GM12878 (cell line): ENCODE measurements around the gene SERPINB6. TPM values are rescaled to one million over a fixed set of nuclear protein-coding genes. Genes with fewer than 3 reads are reported as not detected.
A peak's percentile ranks its signal among the peaks of the same experiment; 100 is the strongest.

Experiments used
- ATAC-seq: fragments of 200-7000 bp; cut with Tn5 transposase; 3 replicates; pipeline ENCODE4 v1.9.1; 2020; ENCODE audit warnings: mild to moderate bottlenecking, moderate library complexity
- BruUV-seq: library from RNA; stranded (reverse); fragments of 400-500 nt; replicated peaks from 2 replicates; lab custom pipeline; 2021; lab: Mats Ljungman, UMichigan
- CTCF ChIA-PET: fragments of 300-600 bp; sonication (Branson Sonifier 250); formaldehyde crosslinking; extraction: SDS; loops from one replicate; lab custom pipeline; 2021; ENCODE audit warnings: inconsistent platforms; lab: Yijun Ruan, JAX
- POLR2A ChIA-PET: fragments of 350-600 bp; formaldehyde crosslinking; extraction: SDS; loops from one replicate; lab custom pipeline; 2021; ENCODE audit warnings: inconsistent platforms; lab: Charles Lee
- RAD21 ChIA-PET: fragments of 300-600 bp; sonication (Branson Sonifier 250); formaldehyde crosslinking; loops from one replicate; lab custom pipeline; 2023; ENCODE audit warnings: antibody characterized with exemption; ENCODE audit not compliant: unreplicated experiment; lab: Charles Lee
- SMC1A ChIA-PET: fragments of 300-600 bp; sonication (Branson Sonifier 250); formaldehyde crosslinking; loops from one replicate; lab custom pipeline; 2023; ENCODE audit not compliant: unreplicated experiment, uncharacterized antibody; lab: Charles Lee
- DNase-seq: peaks from one replicate; pipeline ENCODE4 v3.0.0-alpha.2; 2011; ENCODE audit warnings: low read depth, low spot score
- FAIRE-seq: peaks from 3 replicates; lab custom pipeline; 2011; peaks lifted over from hg19 to GRCh38; lab: Jason Lieb, UNC
- H2AFZ ChIP-seq: 2 replicates; pipeline ENCODE4 v1.6.0; 2011; ENCODE audit warnings: low read depth, low read length, control low read depth; ENCODE audit not compliant: control insufficient read depth
- H3K27ac ChIP-seq: 2 replicates; pipeline ENCODE4 v1.5.1; 2011; ENCODE audit warnings: control low read depth; ENCODE audit not compliant: control insufficient read depth, insufficient read depth
- H3K27me3 ChIP-seq, 2 experiments: replicated peaks in 1 of 2; 2 replicates each; pipeline versions ENCODE4 v1.6.0 to v1.6.1; 2011; ENCODE audit warnings: low read length in 1 of 2; ENCODE audit not compliant: control insufficient read depth in 2 of 2, insufficient read depth in 2 of 2
- H3K36me3 ChIP-seq, 2 experiments: 2 replicates each; pipeline ENCODE4 v1.5.1; 2011; ENCODE audit warnings: low read length in 1 of 2; ENCODE audit not compliant: control insufficient read depth in 2 of 2, insufficient read depth in 2 of 2
- H3K4me1 ChIP-seq: 2 replicates; pipeline ENCODE4 v1.6.1; 2011; ENCODE audit warnings: mild to moderate bottlenecking, low read length, moderate library complexity, mixed read lengths; ENCODE audit not compliant: control insufficient read depth, insufficient read depth
- H3K4me2 ChIP-seq: 2 replicates; pipeline ENCODE4 v1.6.0; 2011; ENCODE audit warnings: control low read depth; ENCODE audit not compliant: control insufficient read depth, insufficient read depth
- H3K4me3 ChIP-seq: fragments of 200-600 bp; sonication (generic); 2 replicates; pipeline ENCODE4 v1.5.1; 2016
- H3K79me2 ChIP-seq: 2 replicates; pipeline ENCODE4 v1.6.0; 2011; ENCODE audit warnings: low read length; ENCODE audit not compliant: control insufficient read depth, insufficient read depth
- H3K9ac ChIP-seq: 2 replicates; pipeline ENCODE4 v1.8.0; 2011; ENCODE audit warnings: low read length, control low read depth, mixed read lengths; ENCODE audit not compliant: control insufficient read depth, insufficient read depth
- H3K9me3 ChIP-seq: replicated peaks from 3 replicates; pipeline ENCODE4 v1.5.1; 2011; ENCODE audit warnings: mild to moderate bottlenecking, low read length; ENCODE audit not compliant: control insufficient read depth, insufficient read depth
- H4K20me1 ChIP-seq: 2 replicates; pipeline ENCODE4 v1.6.0; 2011; ENCODE audit not compliant: control insufficient read depth, insufficient read depth
- HDGF ChIP-seq: fragments of 450-650 bp; IDR thresholded peaks from 2 replicates; pipeline ENCODE4 v1.6.1; 2016; ENCODE audit warnings: antibody characterized with exemption
- LARP7 ChIP-seq: fragments of 450-650 bp; IDR thresholded peaks from 2 replicates; pipeline ENCODE4 v1.6.1; 2017; ENCODE audit warnings: mild to moderate bottlenecking
- MYC ChIP-seq: IDR thresholded peaks from 2 replicates; pipeline ENCODE4 v1.6.1; 2011; ENCODE audit warnings: mild to moderate bottlenecking, low read length, moderate library complexity, inconsistent platforms; ENCODE audit not compliant: insufficient read depth, insufficient replicate concordance, insufficient read length, severe bottlenecking
- NFYB ChIP-seq: IDR thresholded peaks from 2 replicates; pipeline ENCODE4 v1.6.1; 2011; ENCODE audit warnings: low read depth, mild to moderate bottlenecking, low read length, improper control_type of control experiment, moderate library complexity; ENCODE audit not compliant: insufficient read depth
- PRDM15 ChIP-seq: fragments of 450-650 bp; formaldehyde crosslinking; IDR thresholded peaks from 2 replicates; pipeline ENCODE4 v1.4.0; 2020; ENCODE audit warnings: mild to moderate bottlenecking, moderate library complexity
- WGBS: methylation state at CpG from one replicate; pipeline ENCODE4 v1.1.6; 2016; ENCODE audit warnings: low lambda C conversion rate; ENCODE audit not compliant: insufficient replicate concordance, insufficient coverage; ENCODE audit errors: missing lambda C conversion rate; 5-methylcytosine and 5-hydroxymethylcytosine counted together
- in situ Hi-C: fragments of 300-500 bp; cut with MboI; formaldehyde crosslinking; loops from 9 replicates; pipeline ENCODE4 v1.14.3; 2018; ENCODE audit warnings: mixed read lengths
- intact Hi-C: fragments of 100-400 bp; cut with micrococcal nuclease; formaldehyde crosslinking; loops from one replicate; pipeline ENCODE4 v1.14.2; 2022; ENCODE audit not compliant: unreplicated experiment
- polyA plus RNA-seq, 11 experiments: library from polyadenylated mRNA; depleted of rRNA in 4 of 11; unstranded in 6 of 11; stranded (reverse) in 5 of 11; fragments of >200 nt; fragmentation: Nextera tagmentation in 4 of 11; fragmentation: Illumina TruSeq in 1 of 11; extraction: Ambion mirVana in 4 of 11; extraction: Trizol in 1 of 11; gene quantifications; 1 replicate in 1 of 11; 2 replicates in 10 of 11; pipeline versions ENCODE4 v1.2.1 to v1.2.3, GENCODE V29; 2011 to 2016; ENCODE audit warnings: inconsistent platforms in 2 of 11, missing spikeins in 2 of 11, low read depth in 1 of 11
- total RNA-seq, 4 experiments: library from RNA; depleted of rRNA in 3 of 4; stranded (reverse); fragments of >200 nt in 3 of 4; fragmentation: Illumina TruSeq in 1 of 4; extraction: Trizol in 1 of 4; gene quantifications; 2 replicates each; pipeline versions ENCODE4 v1.2.1 to v1.2.3, GENCODE V29; 2013 to 2021

SERPINB6 gene
- total and polyA plus RNA-seq, 10 of the 15 experiments (the other 5 are each of a cell fraction or from before 2014, with no cell fraction given): 0.37 to 2.2 (median 0.68) TPM; not detected in 1

DNA sequence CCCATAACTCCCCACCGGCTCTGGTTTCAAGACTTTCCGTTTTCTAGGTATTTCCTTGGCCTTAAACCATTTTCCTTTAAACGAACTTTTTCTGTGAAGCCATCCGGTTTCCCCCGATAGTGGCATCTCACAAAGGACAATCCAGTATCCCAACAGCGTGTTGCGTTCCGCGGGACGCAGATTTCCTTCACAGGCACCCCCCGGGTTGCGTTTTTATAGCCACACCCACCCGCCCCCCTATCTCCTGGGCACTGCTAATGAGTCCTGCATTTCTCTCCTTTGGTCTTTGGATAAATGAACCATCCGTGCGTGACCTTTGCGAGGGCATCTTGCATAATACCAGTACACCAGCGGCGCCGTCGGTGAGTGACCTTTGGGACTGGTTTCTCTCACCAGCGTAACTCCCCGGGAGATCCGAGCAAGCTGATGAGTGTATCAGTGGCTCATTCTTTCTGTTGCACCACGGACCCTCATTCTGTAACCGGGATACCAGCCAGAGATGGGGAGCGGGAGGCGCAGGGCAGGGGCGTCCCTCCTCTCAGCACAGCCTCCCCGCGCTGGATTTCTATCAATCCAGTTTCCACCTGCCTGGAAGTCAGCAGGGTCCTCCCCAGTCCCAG, 27.7 kb upstream of the SERPINB6 start:
- in situ Hi-C loops (no loop called here), intact Hi-C loops (loop anchor here (2.0 to 5.0 kb wide), 2 partner anchors 60 to 253 kb away; no protein-coding TSS in a partner anchor)
- no peak for DNase-seq
- Histone ChIP-seq H3K4me1 (peaks cover 12% of the 10 kb centered on the region), H3K9ac (no peak overlapping the region), H4K20me1 (no peaks in the 10 kb centered on the region), H3K79me2 (no peaks in the 10 kb centered on the region), H3K4me3 (peak overlapping the region; percentile 87), H3K27ac (no peak overlapping the region), H3K9me3 (no peaks in the 10 kb centered on the region; the same call in 2 of the 3 replicates), H3K36me3 (no peaks in the 10 kb centered on the region), H3K4me2 (peak overlapping the region; percentile 85), H3K27me3 (no peaks in the 10 kb centered on the region), H2AFZ (peak overlapping the region; percentile 67)
- SMC1A ChIA-PET: interaction anchor here (0.8 to 1.2 kb wide), 6 partner anchors 9 to 152 kb away, joined by 3 to 7 read pairs (median 4); partner anchors contain the start of gene BPHL
- no peak for FAIRE-seq
- RAD21 ChIA-PET: interaction anchor here (0.7 to 1.5 kb wide), 6 partner anchors 9 to 283 kb away, joined by 3 to 11 read pairs (median 5); no protein-coding TSS in a partner anchor
- POLR2A ChIA-PET: interaction anchor here (1.1 to 1.4 kb wide), 2 partner anchors 65 to 152 kb away, joined by 3 to 4 read pairs; no protein-coding TSS in a partner anchor
- under 1% methylated on average over 30 of the region's 30 CpGs for WGBS
- CTCF ChIA-PET: interaction anchor here (0.6 to 4.2 kb wide), 8 partner anchors 10 to 225 kb away, joined by 3 to 54 read pairs (median 4); no protein-coding TSS in a partner anchor
- no TSS peak for BruUV-seq
- TF ChIP-seq LARP7 (0 out of 2 replicates have a peak, but pooled peaks have one; percentile 16), NFYB (no peak), PRDM15 (CRISPR knock-in tag) (no peak), HDGF (0 out of 2 replicates have a peak, but pooled peaks have one; percentile 25), MYC (no peak)
- peak; percentile 44 for ATAC-seq
